HG02981 (cell line): ENCODE results near the gene TMC6.
"Not testable (repeated sequence)": the region's sequence is repeated elsewhere in the genome, so short reads cannot be mapped to it uniquely, and the experiment has no call there.

Source experiments
- ATAC-seq: cut with Tn5 transposase; IDR thresholded peaks from one replicate; pipeline ENCODE4 v1.9.1; 2021; ENCODE audit warnings: mild to moderate bottlenecking, moderate library complexity; ENCODE audit not compliant: unreplicated experiment

TMC6 gene

GRCh38 chr17:78128551-78129350, at the start of gene TMC6:
TMC6 (minus strand) TSS chr17:78128755; CDS start chr17:78126832, 1,923 bp downstream.
- no peak for ATAC-seq

- peak; percentile 45 for ATAC-seq
These were observed 48.0 kb upstream of the TMC6 start for GRCh38 chr17:78176548-78177025.

GRCh38 chr17:78175643-78175981, 47.1 kb upstream of the TMC6 start:
- ATAC-seq: no peak

- no peak for ATAC-seq
These were observed 46.5 kb upstream of the TMC6 start for GRCh38 chr17:78174870-78175642.

- ATAC-seq: no peak
These were observed 45.9 kb upstream of the TMC6 start for GRCh38 chr17:78174346-78174869.

GRCh38 chr17:78173097-78173715, 44.7 kb upstream of the TMC6 start:
- ATAC-seq: no peak

- no peak for ATAC-seq
These were observed 43.9 kb upstream of the TMC6 start for GRCh38 chr17:78172249-78173051.

GRCh38 chr17:78171591-78172248, 43.2 kb upstream of the TMC6 start:
- not testable (repeated sequence) for ATAC-seq

GRCh38 chr17:78170692-78171590, 42.4 kb upstream of the TMC6 start:
- no peak for ATAC-seq

- ATAC-seq: peak; percentile 26
These were observed 40.6 kb upstream of the TMC6 start for GRCh38 chr17:78168903-78169793.

- ATAC-seq: peak; percentile 41
These were observed 39.8 kb upstream of the TMC6 start, which contains the start of gene SYNGR2 for GRCh38 chr17:78168242-78168902. SYNGR2 (plus strand) TSS chr17:78168581; CDS start chr17:78168617, 36 bp downstream.

- no peak for ATAC-seq
These were observed 37.9 kb upstream of the TMC6 start for GRCh38 chr17:78166416-78166815.

GRCh38 chr17:78164748-78165607, 36.4 kb upstream of the TMC6 start:
- no peak for ATAC-seq

GRCh38 chr17:78163881-78164747, 35.6 kb upstream of the TMC6 start:
- ATAC-seq: no peak

GRCh38 chr17:78159575-78160158, 31.1 kb upstream of the TMC6 start:
- ATAC-seq: no peak
